B cell (primary cell): ENCODE data around the gene SCN4A.
"Not testable (repeated sequence)": the region's sequence is repeated elsewhere in the genome, so short reads cannot be mapped to it uniquely, and the experiment has no call there.

Experiments
- CTCF ChIP-seq: fragments of 200-600 bp; IDR thresholded peaks from one replicate; pipeline ENCODE4 v1.8.0; 2022; ENCODE audit warnings: antibody characterized with exemption, mild to moderate bottlenecking
- EZH2 ChIP-seq: IDR thresholded peaks from 2 replicates; pipeline ENCODE4 v1.6.1; 2012; ENCODE audit warnings: borderline replicate concordance, low read depth, mild to moderate bottlenecking, moderate library complexity, low read length; ENCODE audit not compliant: insufficient read depth, poor library complexity, severe bottlenecking

GRCh38 chr17:63907161-63907778 is 65.4 kb downstream of the SCN4A start:
- TF ChIP-seq CTCF = peak; percentile 20
- TF ChIP-seq EZH2 = not testable (repeated sequence)
